Measurements from ENCODE around the gene SUPT20HL1.
A peak's percentile ranks its signal among the peaks of the same experiment; 100 is the strongest.
"Not testable (repeated sequence)": the region's sequence is repeated elsewhere in the genome, so short reads cannot be mapped to it uniquely, and the experiment has no call there.

The SUPT20HL1 gene

DNA sequence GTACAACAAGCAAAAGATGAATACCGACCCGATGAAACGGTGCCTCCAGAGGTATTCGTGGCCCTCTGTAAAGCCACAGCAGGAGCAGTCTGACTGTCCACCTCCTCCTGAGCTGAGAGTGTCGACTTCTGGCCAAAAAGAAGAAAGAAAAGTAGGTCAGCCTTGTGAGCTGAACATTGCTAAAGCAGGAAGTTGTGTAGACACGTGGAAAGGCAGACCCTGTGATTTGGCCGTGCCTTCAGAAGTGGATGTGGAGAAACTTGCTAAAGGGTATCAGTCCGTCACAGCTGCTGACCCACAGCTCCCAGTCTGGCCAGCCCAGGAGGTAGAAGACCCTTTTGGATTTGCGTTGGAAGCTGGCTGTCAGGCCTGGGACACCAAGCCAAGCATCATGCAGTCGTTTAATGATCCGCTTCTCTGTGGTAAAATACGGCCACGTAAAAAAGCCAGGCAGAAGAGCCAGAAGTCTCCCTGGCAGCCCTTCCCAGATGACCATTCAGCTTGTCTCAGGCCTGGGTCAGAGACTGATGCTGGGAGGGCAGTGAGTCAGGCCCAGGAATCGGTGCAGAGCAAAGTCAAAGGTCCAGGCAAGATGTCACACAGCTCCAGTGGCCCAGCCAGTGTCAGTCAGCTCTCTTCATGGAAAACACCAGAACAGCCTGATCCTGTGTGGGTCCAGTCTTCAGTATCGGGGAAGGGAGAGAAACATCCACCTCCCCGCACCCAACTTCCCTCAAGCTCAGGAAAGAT is 3.2 kb downstream of the SUPT20HL1 start:
- not testable (repeated sequence) for DNase-seq

DNA sequence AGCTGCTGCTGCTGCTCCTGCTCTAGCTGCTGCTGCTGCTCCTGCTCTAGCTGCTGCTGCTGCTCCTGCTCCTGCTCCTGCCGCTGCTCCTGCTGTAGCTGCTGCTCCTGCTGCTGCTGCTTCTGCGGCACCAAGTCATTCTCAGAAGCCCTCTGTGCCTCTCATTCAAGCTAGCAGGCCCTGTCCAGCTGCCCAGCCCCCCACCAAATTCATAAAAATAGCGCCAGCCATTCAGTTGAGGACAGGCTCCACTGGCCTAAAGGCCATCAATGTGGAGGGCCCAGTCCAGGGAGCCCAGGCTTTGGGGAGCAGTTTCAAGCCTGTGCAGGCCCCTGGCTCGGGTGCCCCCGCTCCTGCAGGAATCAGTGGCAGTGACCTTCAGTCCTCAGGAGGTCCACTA is 3.9 kb downstream of the SUPT20HL1 start:
- DNase-seq: no peak

DNA sequence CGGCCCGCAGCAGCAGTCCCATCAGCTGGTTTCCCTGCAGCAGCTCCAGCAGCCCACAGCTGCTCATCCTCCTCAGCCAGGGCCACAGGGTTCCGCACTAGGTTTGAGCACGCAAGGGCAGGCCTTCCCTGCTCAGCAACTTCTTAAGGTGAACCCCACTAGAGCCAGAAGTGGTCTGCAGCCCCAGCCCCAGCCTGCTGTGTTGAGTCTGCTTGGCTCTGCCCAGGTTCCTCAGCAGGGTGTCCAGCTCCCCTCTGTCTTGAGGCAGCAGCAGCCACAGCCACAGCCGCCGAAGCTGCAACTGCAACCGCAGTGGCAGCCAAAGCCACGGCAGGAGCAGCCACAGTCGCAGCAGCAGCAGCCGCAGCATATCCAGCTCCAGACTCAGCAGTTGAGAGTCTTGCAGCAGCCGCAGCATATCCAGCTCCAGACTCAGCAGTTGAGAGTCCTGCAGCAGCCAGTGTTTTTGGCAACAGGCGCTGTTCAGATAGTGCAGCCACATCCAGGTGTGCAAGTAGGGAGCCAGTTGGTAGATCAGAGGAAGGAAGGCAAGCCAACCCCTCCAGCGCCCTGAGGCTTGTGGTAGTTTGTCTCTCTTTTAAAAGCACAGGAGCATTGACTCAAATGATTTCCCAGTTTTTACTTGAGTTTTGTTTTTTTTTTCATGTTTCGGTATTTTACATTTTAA is 4.6 kb downstream of the SUPT20HL1 start:
- DNase-seq: no peak

DNA sequence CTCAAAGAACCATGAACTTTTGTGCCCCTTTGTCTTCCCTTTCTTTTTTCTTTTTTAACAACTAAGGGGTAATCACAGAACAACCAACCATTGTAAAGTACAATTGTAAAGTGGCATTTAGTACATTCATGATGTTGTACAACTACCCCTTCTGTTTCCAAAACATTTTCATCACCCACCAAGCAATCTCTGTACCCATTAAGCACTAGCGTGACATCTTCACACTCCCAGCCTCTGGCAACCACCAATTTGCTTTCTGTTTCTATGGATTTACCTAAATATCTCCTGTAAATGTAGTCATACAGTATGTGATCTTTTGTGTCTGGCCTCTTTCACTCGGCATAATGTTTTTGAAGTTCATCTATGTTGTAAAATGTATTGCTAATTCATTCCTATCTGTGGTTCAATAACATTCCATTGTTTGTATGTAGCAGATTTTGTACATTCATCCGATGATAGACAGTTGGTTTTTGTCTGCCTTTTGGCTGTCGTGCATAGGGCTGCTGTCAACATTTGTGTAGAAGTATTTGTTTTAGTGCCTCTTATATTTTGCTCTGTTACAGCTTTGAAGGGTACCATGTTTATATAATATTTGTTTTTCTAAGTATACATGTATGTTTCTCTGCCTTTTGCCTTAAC is 6.4 kb downstream of the SUPT20HL1 start:
- not testable (repeated sequence) for DNase-seq

DNA sequence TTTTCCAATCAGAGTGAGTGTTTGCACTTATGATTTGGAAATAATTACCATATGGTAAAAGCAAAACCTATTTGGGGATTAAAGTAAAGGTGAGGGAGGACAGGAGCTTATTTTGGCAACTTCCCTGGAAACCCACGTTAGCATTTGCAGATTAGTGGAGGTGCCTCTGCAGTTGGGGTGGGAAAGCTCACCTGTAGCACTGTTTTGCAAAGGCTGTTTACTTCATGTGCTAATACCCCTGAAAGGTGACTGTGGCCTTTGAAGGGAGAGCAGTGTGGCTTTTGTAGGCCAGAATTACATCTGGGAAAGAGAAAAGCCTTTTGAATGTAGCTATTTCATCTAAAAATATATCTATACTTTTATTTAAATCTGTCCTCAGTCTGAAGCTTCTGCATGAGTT is 9.4 kb downstream of the SUPT20HL1 start:
- no peak for DNase-seq

DNA sequence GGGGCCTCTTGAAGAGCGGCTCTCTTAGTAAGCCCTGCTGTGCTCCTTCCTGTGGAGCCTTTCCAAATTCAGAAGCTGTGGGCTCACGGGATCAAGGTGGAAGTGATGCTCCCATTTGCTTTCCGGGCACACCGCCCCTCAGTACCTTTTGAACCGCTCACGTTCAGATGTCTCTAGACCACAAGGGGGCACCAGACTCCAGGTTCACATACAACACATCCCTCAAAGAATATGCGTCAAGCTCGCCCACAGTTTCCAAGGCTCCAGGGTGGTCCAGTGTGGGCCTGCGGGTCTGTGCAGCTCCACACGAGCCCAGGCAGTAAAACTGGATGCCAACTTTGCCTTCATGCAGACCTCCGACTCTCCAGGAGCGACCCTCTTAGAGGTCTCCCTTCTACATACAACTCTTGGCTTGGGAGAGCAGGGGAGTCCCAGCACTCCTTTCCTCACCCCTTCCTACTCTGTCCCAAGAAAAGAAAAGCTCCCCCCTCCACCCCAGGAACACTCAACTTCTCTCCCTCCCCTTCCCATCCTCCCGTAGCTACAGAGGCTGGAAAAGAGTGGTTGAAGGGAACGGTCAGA is 11.0 kb downstream of the SUPT20HL1 start:
- DNase-seq: peak; percentile 28 to 89 (median 64)

DNA sequence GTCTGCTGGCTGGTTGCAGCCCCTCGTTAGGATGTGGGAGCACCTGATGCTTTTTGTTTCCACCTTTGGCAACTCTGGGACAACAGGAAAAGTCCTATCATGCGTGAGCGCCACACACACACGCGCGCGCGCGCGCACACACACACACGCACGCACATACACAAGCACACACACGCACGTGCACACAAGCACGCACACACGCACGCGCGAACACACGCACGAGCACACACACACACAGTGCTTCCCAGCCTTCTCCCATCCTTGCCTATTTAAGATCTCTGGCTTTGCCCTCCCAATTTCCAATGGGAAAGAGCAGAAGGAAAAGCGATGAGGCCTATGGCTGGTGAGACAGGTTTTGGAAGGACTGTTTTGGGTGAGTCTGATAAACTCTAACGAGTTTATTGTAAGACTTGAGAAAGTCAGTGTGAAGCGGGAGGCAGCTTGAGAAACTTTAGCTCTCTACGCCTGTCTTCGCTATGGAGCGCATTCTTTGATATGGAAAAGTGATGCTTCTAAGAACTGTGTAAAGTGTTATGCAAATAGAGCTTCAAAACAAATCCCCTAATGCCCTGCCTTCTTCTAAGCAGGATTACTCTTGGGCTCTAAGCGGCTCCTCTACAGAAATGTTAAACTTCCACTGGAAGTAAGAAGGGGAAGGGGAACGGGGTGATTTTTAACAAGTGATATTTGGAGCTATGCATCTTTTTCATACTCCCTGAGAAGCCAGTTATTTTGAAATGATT is 11.8 kb downstream of the SUPT20HL1 start:
- no peak for DNase-seq

DNA sequence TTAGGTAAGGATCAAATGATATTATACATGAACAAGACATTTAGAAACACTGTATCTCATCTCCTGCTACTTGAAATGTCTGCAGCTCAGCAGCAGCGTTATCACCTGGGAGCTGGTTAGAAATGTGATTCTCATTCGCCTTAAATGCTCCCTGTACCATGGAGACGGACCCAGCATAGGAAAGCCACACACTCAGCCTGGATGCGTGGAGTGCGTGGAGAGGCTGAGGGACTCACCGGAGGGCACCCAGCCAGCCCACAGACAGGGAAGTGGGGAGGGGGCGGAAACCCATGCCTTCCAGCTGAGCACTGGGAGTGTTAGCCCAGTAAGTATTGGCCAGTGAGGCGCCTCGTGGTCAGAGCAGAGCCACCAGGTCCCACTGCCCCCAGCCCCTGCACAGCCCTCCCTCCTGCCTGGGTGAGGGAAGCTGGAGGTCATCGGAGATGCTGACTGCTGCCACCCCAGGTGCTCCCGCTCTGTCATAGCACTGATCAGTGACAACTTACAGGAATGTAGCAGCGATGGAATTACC is 15.2 kb downstream of the SUPT20HL1 start:
- DNase-seq: peak in 1 of 3 experiments; percentile 37

DNA sequence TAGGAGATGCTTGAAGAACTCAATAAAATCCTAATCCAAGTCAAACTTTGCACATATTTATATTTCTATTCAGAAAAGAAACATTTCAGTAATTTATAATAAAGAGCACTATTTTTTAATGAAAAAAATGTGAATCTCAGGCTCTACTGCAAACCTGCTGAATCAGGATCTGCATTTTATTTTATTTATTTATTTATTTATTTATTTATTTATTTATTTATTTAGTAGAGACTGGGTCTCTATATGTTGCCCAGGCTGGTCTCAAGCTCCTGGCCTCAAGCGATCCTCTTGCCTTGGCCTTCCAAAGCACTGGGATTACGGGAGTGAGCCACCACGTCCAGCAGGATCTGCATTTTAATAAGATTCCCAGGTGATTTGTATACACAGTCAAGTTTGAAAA is 16.0 kb downstream of the SUPT20HL1 start:
- no peak for DNase-seq

DNA sequence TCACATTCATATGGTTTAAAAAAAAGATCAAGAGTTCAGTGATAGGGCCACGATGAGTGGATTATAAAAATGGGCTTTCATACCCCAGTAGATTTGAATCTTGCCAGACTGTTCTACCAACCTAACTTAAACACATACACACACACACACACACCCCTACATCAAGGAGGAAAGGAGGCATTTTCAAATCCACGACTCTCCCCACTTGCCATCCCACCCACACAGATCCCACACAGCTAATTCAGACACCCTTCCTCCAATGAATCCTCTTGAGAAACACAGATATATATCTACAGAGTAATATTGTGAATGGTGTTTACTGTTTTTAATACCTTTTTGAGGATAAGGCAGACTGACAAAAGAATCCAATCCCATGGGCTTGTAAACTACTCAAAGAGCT is 16.8 kb downstream of the SUPT20HL1 start:
- DNase-seq: no peak

DNA sequence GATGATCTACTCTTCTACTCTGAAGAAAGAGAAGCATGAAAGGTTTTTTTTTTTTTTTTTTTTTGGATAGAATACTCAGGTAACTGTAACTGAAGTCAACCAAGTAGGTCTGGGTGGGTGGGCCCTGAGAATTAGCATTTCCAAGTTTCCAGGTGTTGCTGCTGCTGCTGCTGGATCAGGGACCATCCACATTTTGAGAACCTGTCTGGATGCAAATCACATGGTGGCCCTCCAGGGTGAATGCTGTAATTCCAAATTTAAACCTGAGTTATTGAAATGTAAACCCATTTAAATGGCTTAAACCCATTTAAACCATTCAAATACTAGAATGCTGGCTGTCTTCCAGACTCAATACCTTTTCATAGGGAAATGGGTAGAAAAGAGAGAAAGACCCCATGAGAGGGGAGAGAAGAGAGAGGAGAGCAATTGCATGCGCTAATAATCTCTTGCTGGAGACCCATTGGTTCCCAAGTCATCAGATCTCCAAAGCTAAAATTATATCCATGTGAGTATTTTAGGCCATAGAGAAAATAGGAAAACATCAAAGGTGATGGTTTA is 17.6 kb downstream of the SUPT20HL1 start:
- DNase-seq: no peak

DNA sequence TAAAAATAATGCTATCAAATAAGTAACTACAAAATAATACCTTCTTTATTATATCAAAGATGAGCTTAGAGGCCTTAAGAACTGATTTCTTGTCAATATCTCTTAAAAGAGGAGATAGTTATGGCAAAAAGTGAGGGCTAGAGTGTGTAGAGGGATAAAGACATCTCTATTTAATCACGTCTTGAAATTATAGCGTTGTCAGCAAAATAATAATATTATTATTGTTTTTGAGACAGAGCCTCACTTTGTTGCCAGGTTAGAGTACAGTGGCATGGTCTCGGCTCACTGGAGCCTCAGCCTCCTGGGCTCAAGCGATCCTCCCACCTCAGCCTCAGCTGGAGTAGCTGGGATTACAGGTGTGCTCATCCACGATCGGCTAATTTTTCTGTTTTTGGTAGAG is 18.3 kb downstream of the SUPT20HL1 start:
- no peak for DNase-seq

DNA sequence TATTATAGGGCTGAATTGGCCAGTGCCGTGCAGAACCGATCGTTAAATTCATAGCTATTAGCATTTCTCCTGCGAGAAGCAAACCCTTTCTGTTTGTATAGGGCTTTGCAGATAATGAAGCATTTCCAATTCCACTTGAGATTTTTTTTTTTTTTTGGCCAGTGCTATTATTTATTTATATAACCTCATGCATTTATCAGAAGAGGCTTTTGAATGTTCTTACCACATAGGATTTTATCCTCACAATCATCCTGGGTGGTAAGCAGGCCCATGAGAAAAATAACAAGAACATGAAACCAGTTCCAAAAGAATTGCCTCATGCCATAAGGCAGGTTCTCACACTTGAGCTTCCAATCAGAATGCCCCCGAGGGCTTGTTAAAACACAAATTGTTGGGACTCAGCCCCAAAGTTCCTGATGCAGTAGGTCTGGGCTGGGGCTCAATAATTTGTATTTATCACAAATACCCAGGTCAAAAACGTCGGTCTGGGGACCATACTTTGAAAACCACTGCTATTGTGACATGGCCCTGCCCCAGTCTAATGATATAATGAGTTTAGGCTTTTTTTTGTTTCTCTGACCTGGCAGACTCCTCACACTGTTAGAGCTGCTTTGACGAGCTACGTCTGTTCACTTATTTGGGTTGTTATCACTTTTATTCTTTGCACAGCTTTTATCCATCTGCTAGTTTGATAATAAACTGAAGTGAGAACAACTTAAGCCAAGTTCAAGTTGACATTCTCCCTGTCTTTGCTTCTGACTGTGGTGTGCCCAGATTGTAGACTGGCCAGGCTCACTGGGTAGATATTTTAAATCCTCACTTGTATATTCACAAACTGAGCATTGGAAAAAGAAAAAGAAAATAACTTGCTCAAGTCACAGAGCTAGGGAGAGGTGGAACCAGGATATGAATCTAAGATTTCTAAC is 20.1 kb downstream of the SUPT20HL1 start:
- peak in 1 of 3 experiments; percentile 55 for DNase-seq

DNA sequence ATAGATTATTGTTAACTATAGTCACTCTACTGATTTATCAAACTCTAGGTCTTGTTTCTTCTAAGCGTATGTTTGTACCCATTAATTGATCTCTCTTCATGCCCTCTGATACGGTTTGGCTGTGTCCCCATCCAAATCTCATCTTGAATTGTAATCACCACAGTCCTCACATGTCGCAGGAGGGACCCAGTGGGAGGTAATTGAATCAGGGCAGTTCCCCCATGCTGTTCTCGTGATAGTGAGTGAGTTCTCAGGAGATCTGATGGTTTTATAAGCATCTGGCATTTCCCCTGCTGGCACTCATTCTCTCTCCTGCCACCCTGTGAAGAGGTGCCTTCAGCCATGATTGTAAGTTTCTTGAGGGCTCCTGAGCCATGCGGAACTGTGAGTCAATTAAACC is 21.9 kb downstream of the SUPT20HL1 start:
- DNase-seq: not testable (repeated sequence)

DNA sequence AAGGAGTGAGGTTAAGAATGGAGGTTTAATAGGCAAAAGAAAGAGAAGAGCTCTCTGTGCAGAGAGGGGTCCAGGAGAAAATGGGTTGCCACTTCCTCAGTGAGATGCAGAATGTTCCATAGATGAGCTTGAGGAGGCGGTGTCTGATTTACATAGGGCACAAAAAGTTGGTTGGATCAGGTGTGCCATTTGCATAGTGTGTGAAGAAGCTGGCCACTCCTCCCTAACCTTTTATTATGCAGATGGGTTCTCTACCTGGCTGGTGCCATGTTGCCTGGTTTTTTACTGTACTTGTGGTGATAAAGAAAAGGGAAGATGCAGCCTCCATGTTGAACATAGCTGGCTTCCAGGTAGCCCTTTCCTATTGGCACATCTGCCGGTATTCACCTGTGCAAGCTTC is 27.3 kb downstream of the SUPT20HL1 start:
- DNase-seq: no peak

DNA sequence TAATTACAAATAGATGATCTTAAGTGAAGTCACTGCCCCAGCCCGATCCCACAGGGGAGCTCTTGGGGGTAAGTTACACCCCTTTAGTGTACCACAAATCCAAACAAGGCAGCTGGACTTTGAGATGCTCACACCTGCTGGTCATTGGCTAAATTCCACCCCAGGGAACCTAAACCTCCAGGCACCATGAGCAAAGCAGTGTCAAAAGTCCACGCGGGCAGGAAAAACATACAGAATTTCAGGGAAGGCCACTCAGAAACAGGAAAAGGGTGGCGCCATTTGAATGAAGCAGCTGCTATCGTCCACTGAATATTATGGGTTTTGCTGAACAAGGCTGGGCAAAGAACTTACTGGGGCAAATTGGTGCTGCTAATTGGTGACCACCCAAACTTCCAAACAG is 30.9 kb downstream of the SUPT20HL1 start:
- peak in 2 of 3 experiments; percentile 21 to 57 for DNase-seq

DNA sequence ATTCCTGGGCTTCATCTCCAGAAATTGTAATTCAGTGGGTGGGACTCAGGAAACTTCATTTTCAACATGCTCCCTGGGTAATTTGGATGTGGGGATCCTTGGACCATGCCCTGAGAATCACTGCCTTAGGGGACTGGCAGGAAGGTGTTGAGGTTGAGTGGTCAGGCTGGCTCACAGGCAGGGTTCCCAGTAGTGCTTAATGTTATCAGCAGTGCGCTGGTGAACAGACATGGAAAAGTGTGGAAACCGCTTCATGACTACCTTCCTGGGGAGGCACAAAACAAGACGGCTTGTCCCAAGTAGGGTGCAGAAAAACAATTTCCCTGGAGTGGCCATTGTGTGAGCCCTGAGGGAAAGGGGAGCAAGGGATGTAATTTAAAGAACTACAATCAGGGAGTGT is 31.4 kb downstream of the SUPT20HL1 start:
- peak in 1 of 3 experiments; percentile 38 for DNase-seq

DNA sequence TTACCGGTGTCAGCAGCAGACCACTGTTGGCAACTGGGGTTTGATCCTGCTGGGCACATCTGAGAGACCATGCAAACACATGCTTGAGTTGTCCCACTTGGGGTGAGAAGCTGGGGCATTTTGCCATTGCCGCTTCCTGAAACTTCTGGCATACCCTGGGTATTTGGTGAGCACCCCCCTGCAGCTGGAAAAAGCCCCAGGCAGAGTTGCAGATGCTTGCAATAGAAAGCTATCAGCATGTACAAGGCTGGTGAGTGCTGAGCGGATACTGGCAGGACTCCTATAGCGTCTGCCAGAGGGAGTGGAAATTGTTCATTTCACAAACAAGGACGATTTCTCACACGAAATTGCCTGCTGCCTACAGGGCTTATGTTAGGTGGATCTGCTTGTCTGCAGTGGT is 32.3 kb downstream of the SUPT20HL1 start:
- no peak for DNase-seq

DNA sequence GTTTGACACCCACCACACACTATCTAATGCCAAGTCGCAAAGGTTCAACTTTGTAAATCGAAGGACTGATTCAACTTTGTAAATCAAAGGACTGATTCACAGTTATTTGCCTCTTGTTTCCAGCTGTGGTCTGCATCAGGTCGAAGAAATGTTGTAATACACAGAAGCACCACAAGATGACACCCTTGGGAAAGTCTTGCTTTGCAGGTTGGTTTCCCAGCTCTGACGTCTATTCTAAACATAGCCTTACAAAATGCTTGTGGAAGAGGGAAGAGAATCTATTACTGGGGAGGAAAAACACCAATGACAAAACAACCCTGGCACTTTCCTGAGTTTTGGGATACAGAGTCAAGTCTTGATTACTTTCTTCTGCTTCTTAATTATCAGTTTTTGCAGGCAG is 35.3 kb downstream of the SUPT20HL1 start:
- peak; percentile 61 to 89 (median 64) for DNase-seq

DNA sequence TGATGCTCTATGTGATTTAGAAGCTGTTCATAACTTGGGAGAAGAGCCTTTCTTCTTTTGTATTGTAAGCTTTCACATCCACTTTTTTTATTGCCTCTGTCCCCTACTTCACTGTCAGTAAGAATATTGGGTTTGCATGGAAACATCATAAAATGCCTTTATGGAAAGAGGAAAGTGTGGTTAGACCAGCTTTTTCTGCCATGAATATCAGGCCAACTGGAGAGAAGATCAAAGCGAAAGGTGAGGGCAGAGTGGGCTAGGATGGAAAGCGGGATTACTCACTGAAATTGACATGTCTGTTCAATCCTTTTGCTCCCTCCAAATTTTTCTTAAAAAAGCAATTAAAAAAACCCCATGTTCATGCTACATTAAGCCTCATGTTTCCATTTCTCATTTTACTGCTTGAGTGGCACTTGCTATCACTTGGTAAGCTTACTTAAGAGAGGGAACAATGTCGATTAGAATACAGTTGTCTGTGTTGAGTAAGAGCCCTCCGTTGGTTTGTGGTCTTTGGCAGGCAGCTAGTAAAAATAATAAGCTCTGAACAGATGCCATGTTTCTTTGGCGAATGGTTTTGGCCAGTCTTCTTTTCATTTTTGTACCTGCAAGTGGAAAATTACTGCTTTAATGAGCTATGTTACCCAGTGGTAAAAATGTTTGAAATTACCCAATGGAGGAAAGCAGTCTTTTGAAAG is 35.9 kb downstream of the SUPT20HL1 start:
- peak in 1 of 3 experiments; percentile 38 for DNase-seq

DNA sequence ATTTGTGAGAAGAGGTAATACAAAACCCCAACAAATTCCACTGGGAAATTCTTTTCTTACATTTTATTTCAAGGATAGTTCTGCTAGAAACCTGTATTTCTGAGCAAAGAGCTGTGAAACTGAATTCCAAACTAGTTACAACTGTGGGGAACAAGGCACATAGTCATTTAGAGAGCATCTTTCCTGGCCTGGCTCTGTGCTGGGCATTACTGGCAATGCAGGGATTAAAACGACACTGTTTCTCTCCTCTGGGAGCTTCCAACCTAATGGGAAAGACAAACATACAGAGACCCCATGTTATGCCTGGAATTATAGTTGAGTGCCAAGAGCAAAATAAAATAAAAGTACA is 36.5 kb downstream of the SUPT20HL1 start:
- no peak for DNase-seq
